Progenitor cell of endocrine pancreas (in vitro differentiated cells): Measurements from ENCODE around the gene SRP68. TPM values are rescaled to one million over a fixed set of nuclear protein-coding genes. Genes with fewer than 3 reads are reported as not detected.

Experiments
- DNase-seq: peaks from one replicate; pipeline ENCODE4 v3.0.0; 2021; ENCODE audit warnings: low spot score; ENCODE audit not compliant: unreplicated experiment
- H3K27ac Mint-ChIP-seq: 2 replicates; pipeline ENCODE4 v1.8.0; 2021; ENCODE audit warnings: mild to moderate bottlenecking, moderate library complexity, mixed read lengths
- H3K27me3 Mint-ChIP-seq: 2 replicates; pipeline ENCODE4 v1.8.0; 2021; ENCODE audit warnings: mixed read lengths
- H3K36me3 Mint-ChIP-seq: 2 replicates; pipeline ENCODE4 v1.8.0; 2022; ENCODE audit warnings: mixed read lengths; ENCODE audit not compliant: insufficient read depth
- H3K4me1 Mint-ChIP-seq: 2 replicates; pipeline ENCODE4 v1.8.0; 2021; ENCODE audit warnings: low read depth, mixed read lengths
- H3K4me3 Mint-ChIP-seq: 2 replicates; pipeline ENCODE4 v1.8.0; 2021; ENCODE audit warnings: low read depth, mild to moderate bottlenecking, moderate library complexity, mixed read lengths
- H3K9me3 Mint-ChIP-seq: 2 replicates; pipeline ENCODE4 v1.8.0; 2021; ENCODE audit warnings: low read depth, mixed read lengths
- total RNA-seq: library from RNA; stranded (reverse); gene quantifications from 2 replicates; pipeline ENCODE4 v1.2.1, GENCODE V29; 2021
- TF ChIP-seq, protein P1 (sequence below): fragments of 200-600 bp; sonication (generic); IDR thresholded peaks from one replicate; pipeline ENCODE4 v1.5.0; 2021; ENCODE audit warnings: antibody characterized with exemption, mild to moderate bottlenecking; ENCODE audit not compliant: unreplicated experiment

Gene SRP68
- total RNA-seq, 1 donor from 2014 or later: 74.9 TPM

DNA sequence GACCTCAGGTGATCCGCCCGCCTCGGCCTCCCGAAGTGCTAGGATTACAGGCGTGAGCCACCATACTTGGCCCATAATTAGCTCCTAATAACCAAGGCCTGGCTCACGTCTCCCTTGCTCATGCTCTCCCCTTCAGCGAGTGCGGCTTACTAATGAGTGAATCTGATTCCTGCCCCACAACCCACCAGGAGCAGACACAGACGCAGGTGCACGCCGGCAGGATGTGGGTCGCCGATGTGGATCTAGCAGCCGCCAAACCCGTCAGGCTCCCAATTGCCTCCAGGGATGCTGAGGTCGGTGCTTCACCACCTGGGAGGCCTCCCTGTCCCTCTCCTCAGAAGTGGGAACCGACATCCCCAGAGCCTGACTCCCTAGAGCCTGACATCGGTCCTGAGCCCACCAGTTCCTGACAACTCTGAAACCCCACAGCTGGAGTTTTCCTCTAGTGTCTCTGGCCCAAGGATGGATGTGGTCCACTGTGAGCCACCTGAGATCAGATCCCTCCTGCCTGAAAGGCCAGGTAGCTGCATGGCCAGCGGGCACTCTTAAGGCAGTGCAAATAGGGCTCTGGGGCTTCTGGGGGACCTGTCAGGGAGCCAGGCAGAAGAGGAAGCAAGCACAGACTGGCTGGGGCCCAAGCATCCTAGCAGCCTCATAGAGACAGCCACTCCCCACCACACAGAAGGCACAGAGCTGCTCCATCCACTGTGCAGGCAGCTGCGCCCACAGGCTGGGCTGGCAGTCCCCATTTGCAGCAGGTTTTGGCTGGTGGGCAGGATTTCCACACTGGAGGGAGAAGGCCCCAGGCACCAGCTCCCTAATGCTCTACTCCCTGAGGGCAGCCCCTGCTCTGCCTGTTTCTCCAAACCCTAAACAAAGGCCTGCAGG is 20.5 kb upstream of the SRP68 start:
- Mint-ChIP-seq H3K27me3 (no peaks in the 10 kb centered on the region), H3K27ac (no peak overlapping the region), H3K9me3 (no peaks in the 10 kb centered on the region), H3K4me1 (no peaks in the 10 kb centered on the region), H3K4me3 (no peak overlapping the region), H3K36me3 (peaks cover 20% of the 10 kb centered on the region)
- TF ChIP-seq, protein P1, sequence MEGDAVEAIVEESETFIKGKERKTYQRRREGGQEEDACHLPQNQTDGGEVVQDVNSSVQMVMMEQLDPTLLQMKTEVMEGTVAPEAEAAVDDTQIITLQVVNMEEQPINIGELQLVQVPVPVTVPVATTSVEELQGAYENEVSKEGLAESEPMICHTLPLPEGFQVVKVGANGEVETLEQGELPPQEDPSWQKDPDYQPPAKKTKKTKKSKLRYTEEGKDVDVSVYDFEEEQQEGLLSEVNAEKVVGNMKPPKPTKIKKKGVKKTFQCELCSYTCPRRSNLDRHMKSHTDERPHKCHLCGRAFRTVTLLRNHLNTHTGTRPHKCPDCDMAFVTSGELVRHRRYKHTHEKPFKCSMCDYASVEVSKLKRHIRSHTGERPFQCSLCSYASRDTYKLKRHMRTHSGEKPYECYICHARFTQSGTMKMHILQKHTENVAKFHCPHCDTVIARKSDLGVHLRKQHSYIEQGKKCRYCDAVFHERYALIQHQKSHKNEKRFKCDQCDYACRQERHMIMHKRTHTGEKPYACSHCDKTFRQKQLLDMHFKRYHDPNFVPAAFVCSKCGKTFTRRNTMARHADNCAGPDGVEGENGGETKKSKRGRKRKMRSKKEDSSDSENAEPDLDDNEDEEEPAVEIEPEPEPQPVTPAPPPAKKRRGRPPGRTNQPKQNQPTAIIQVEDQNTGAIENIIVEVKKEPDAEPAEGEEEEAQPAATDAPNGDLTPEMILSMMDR: no peak
- no peak for DNase-seq

DNA sequence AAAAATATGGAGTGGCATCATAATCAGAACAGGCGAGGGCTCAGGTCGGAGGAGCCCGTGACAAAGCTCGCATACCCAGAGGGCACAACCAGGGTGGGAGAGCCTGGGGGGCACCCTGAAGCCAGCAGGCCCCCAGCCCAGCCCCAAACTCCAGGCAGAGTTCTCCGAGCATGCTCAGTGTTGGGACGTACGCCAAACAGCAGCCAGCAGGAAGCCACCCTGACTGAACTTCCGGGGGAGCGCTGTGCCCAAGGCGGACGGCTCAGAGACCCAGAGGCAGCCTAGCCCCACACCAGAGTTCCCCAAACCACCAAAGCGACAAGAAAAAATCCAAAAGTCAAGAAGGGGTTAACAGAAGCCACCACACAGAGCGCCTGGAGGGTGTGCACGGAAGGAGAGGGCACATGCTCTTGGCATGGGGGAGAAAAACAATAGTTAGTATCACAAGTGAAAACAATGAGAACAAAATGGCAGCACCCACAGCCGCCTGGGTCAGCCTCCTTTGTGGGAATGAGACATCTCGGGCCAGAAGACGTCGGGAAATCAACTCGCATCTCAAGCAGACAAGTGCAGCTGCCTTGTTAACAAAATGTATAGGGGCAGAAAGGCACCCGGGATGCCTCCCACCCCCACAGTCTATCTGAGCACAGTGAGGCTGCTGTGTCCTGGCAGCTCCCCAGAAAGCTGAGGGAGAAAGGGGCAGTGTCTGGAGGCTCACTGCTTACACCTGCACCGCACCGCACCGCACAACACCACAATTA is 19.4 kb upstream of the SRP68 start:
- TF ChIP-seq, protein P1: no peak
- no peak for DNase-seq
- H3K27me3 Mint-ChIP-seq: no peaks in the 10 kb centered on the region
- H3K4me3 Mint-ChIP-seq: no peak overlapping the region
- no peak overlapping the region for H3K27ac Mint-ChIP-seq
- H3K36me3 Mint-ChIP-seq: peaks cover 14% of the 10 kb centered on the region
- H3K9me3 Mint-ChIP-seq: no peaks in the 10 kb centered on the region
- no peaks in the 10 kb centered on the region for H3K4me1 Mint-ChIP-seq

DNA sequence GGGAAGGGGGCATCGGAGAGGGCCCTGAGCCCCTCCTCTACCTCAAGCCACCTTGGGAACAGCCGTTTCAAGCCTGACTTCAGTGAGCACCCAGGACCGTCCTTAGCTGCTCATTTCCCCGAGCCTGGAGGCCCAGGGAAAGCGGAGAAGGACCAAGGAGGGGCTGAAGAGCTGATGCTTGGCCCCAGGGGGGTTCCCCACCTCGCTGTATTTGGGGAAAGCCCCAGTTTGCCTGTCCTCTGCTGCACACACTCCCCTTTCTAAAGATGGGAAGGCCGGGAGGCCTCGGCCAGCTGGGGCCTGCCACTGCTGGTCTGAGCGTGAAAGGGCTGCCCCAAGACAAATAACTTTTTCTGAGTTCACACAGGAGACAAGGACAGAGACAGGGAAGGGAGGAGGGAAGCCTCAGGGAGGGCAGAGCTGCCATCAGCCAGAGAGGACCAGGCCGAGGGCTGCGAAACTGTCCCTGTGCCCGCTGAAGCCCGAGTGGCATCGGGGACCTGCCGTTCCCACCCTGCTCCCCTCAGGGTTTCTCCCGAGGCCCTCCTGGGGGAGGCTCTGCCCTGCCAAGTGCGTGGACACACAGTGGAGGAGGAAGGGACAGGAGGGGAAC is 18.3 kb upstream of the SRP68 start:
- no peaks in the 10 kb centered on the region for H3K9me3 Mint-ChIP-seq
- TF ChIP-seq, protein P1: no peak
- peaks cover 15% of the 10 kb centered on the region for H3K36me3 Mint-ChIP-seq
- DNase-seq: no peak
- peaks cover 2% of the 10 kb centered on the region for H3K4me1 Mint-ChIP-seq
- no peaks in the 10 kb centered on the region for H3K27me3 Mint-ChIP-seq
- H3K4me3 Mint-ChIP-seq: no peak overlapping the region
- H3K27ac Mint-ChIP-seq: no peak overlapping the region

DNA sequence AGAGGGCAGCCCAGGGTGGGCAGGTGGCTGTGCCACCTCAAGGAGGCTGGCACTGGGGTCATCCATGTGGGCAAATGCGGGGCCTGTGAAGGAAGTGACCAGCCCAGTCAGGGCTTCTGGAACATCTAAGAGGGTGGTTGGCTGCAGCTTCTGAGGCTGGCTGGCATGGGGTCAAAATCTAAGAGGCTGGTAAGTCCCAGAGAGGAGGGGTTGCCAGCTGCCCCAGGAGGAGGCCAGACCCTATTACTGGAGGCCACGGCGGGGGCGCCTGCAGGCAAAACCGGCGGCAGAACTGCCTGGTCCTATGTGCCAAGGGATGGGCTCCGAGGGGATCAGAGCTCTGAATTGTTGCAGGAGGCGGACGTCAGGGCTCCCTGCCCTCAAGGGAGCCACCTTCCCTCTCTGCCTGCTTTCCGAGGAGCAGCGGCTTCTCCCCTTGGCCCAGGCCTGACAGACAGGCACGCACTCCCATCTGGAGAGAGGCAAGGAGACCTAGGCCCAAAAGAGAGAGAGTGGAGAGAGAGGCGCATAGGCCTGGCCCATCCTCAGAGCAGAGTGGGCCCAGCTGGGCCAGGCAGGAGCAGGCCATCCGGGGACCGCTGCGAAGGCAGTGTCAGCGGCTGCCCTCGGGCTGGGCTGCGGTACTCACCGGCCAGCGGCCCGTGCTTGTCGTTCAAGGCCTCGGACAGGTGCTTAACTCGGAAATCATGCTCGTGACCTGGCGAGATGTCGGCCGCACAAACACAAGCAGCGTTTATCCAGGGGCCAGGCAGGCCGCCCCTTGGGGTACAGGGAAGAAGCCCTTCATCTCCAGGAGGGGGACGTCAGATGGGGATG is 17.6 kb upstream of the SRP68 start:
- Mint-ChIP-seq H3K4me1 (peaks cover 6% of the 10 kb centered on the region), H3K27ac (no peak overlapping the region), H3K36me3 (peaks cover 15% of the 10 kb centered on the region), H3K9me3 (no peaks in the 10 kb centered on the region), H3K27me3 (no peaks in the 10 kb centered on the region), H3K4me3 (no peak overlapping the region)
- DNase-seq: no peak
- TF ChIP-seq, protein P1: no peak
